OCI-LY1 (cell line): ENCODE results near the gene UNCX.

Source experiments
- H2AFZ ChIP-seq: fragments of 200-600 bp; sonication (generic), shearing (Covaris generic); 2 replicates; pipeline ENCODE4 v1.6.0; 2014; ENCODE audit warnings: antibody characterized with exemption, mild to moderate bottlenecking, low read length
- H3F3A ChIP-seq: fragments of 200-600 bp; sonication (generic), shearing (Covaris generic); 2 replicates; pipeline ENCODE4 v1.6.0; 2014; ENCODE audit warnings: mild to moderate bottlenecking, antibody characterized with exemption, low read length, moderate library complexity; ENCODE audit not compliant: insufficient read depth
- H3K27ac ChIP-seq: fragments of 200-600 bp; sonication (generic); 2 replicates; pipeline ENCODE4 v1.5.1; 2014; ENCODE audit warnings: low read length, mixed run types, mild to moderate bottlenecking, low read depth; ENCODE audit not compliant: poor library complexity, severe bottlenecking
- H3K27me3 ChIP-seq: fragments of 200-600 bp; sonication (generic); 2 replicates; pipeline ENCODE4 v1.6.0; 2014; ENCODE audit warnings: antibody characterized with exemption, mild to moderate bottlenecking, low read length, moderate library complexity; ENCODE audit not compliant: insufficient read depth
- H3K36me3 ChIP-seq: fragments of 200-600 bp; sonication (generic); 2 replicates; pipeline ENCODE4 v1.6.1; 2014; ENCODE audit warnings: mild to moderate bottlenecking, antibody characterized with exemption, low read length, moderate library complexity, mixed read lengths; ENCODE audit not compliant: insufficient read depth
- H3K4me1 ChIP-seq: fragments of 200-600 bp; sonication (generic); 2 replicates; pipeline ENCODE4 v1.5.1; 2014; ENCODE audit warnings: mild to moderate bottlenecking, low read length, moderate library complexity; ENCODE audit not compliant: insufficient read depth, severe bottlenecking
- H3K4me2 ChIP-seq: fragments of 200-600 bp; sonication (generic), shearing (Covaris generic); 2 replicates; pipeline ENCODE4 v1.6.1; 2014; ENCODE audit warnings: low read length
- H3K4me3 ChIP-seq: fragments of 200-600 bp; sonication (generic); 2 replicates; pipeline ENCODE4 v1.5.1; 2014; ENCODE audit warnings: low read length, low read depth, mild to moderate bottlenecking, mixed read lengths; ENCODE audit not compliant: poor library complexity, severe bottlenecking
- H3K79me2 ChIP-seq: fragments of 200-600 bp; shearing (Covaris generic); 2 replicates; pipeline ENCODE4 v1.6.1; 2016; ENCODE audit warnings: mixed run types, low read length, mixed read lengths; ENCODE audit not compliant: insufficient read depth
- H3K9ac ChIP-seq: fragments of 200-600 bp; sonication (generic), shearing (Covaris generic); 2 replicates; pipeline ENCODE4 v1.6.1; 2014; ENCODE audit warnings: mild to moderate bottlenecking, low read length, mixed read lengths
- H3K9me2 ChIP-seq: fragments of 200-600 bp; sonication (generic), shearing (Covaris generic); 2 replicates; pipeline ENCODE4 v1.6.1; 2014; ENCODE audit warnings: low read depth, mild to moderate bottlenecking, low read length, mixed read lengths
- H3K9me3 ChIP-seq: fragments of 200-600 bp; shearing (Covaris generic); 2 replicates; pipeline ENCODE4 v1.6.1; 2014; ENCODE audit warnings: low read length, mixed read lengths
- H4K20me1 ChIP-seq: fragments of 200-600 bp; sonication (generic), shearing (Covaris generic); 2 replicates; pipeline ENCODE4 v1.6.0; 2016; ENCODE audit warnings: mild to moderate bottlenecking, low read length; ENCODE audit not compliant: insufficient read depth
- CTCF ChIP-seq: fragments of 200-600 bp; sonication (generic), shearing (Covaris generic); IDR thresholded peaks from 2 replicates; pipeline ENCODE4 v1.5.1; 2017; ENCODE audit warnings: mild to moderate bottlenecking, antibody characterized with exemption, low read length, moderate library complexity, mixed read lengths
- EZH2 ChIP-seq: fragments of 200-600 bp; sonication (generic), shearing (Covaris generic); IDR thresholded peaks from 2 replicates; pipeline ENCODE4 v1.8.0; 2017; ENCODE audit warnings: borderline replicate concordance, mixed run types, mild to moderate bottlenecking, antibody characterized with exemption, low read length, moderate library complexity, mixed read lengths

UNCX gene

GRCh38 chr7:1246871-1247526 lies 14.3 kb downstream of the UNCX start:
- Histone ChIP-seq H3K4me1 (no peaks in the 10 kb centered on the region), H3K27me3 (0 out of 2 replicates have a peak, but pooled peaks cover 7% of the 10 kb centered on the region), H3K9me3 (no peaks in the 10 kb centered on the region), H3K9me2 (no peaks in the 10 kb centered on the region), H3F3A (no peaks in the 10 kb centered on the region), H3K36me3 (no peaks in the 10 kb centered on the region), H3K27ac (no peak overlapping the region), H2AFZ (no peak overlapping the region), H3K4me2 (no peak overlapping the region), H3K4me3 (no peak overlapping the region), H4K20me1 (no peaks in the 10 kb centered on the region), H3K79me2 (no peaks in the 10 kb centered on the region), H3K9ac (no peak overlapping the region)
- TF ChIP-seq CTCF: no peak

- no peak overlapping the region for H3K4me3 ChIP-seq
- H3K36me3 ChIP-seq: no peaks in the 10 kb centered on the region
- no peaks in the 10 kb centered on the region for H3K79me2 ChIP-seq
- H3K9me2 ChIP-seq: no peaks in the 10 kb centered on the region
- 0 out of 2 replicates have a peak, but pooled peaks cover 7% of the 10 kb centered on the region for H3K27me3 ChIP-seq
- no peak overlapping the region for H3K9ac ChIP-seq
- H3K9me3 ChIP-seq: no peaks in the 10 kb centered on the region
- H3K4me1 ChIP-seq: no peaks in the 10 kb centered on the region
- TF ChIP-seq CTCF (no peak), EZH2 (no peak)
- H3K27ac ChIP-seq: no peak overlapping the region
- no peaks in the 10 kb centered on the region for H3F3A ChIP-seq
- no peaks in the 10 kb centered on the region for H4K20me1 ChIP-seq
- H2AFZ ChIP-seq: no peak overlapping the region
- no peak overlapping the region for H3K4me2 ChIP-seq
Observed at GRCh38 chr7:1247527-1248041, 14.9 kb downstream of the UNCX start.

- Histone ChIP-seq H3K9me2 (no peaks in the 10 kb centered on the region), H3K27me3 (0 out of 2 replicates have a peak, but pooled peaks cover 7% of the 10 kb centered on the region), H3K36me3 (no peaks in the 10 kb centered on the region), H3K4me1 (no peaks in the 10 kb centered on the region), H3K4me3 (no peak overlapping the region), H3K9ac (no peak overlapping the region), H3F3A (no peaks in the 10 kb centered on the region), H4K20me1 (no peaks in the 10 kb centered on the region), H2AFZ (no peak overlapping the region), H3K4me2 (no peak overlapping the region), H3K79me2 (no peaks in the 10 kb centered on the region), H3K9me3 (no peaks in the 10 kb centered on the region), H3K27ac (no peak overlapping the region)
- TF ChIP-seq CTCF (no peak), EZH2 (no peak)
Observed at GRCh38 chr7:1248143-1248915, 15.7 kb downstream of the UNCX start.
